HFFc6 (cell line): ENCODE results near the gene GALC. TPM values are rescaled to one million over a fixed set of nuclear protein-coding genes. Genes with fewer than 3 reads are reported as not detected.

Experiments
- DNase-seq: peaks from one replicate; pipeline ENCODE4 v3.0.0-alpha.2; 2018
- H3K27ac Mint-ChIP-seq: 2 replicates; pipeline ENCODE4 v1.8.0; 2020; ENCODE audit warnings: mild to moderate bottlenecking, mixed read lengths
- H3K27me3 Mint-ChIP-seq: 2 replicates; pipeline ENCODE4 v1.8.0; 2021; ENCODE audit warnings: mild to moderate bottlenecking, moderate library complexity, mixed read lengths; ENCODE audit not compliant: insufficient read depth
- H3K36me3 Mint-ChIP-seq: 2 replicates; pipeline ENCODE4 v1.8.0; 2021; ENCODE audit warnings: low read depth, mixed read lengths
- H3K4me1 Mint-ChIP-seq: 2 replicates; pipeline ENCODE4 v1.8.0; 2020; ENCODE audit warnings: low read depth, mixed read lengths
- H3K4me3 Mint-ChIP-seq: 2 replicates; pipeline ENCODE4 v1.8.0; 2020; ENCODE audit warnings: mild to moderate bottlenecking, moderate library complexity, mixed read lengths
- H3K9me3 Mint-ChIP-seq: 2 replicates; pipeline ENCODE4 v1.8.0; 2020; ENCODE audit warnings: mild to moderate bottlenecking, mixed read lengths
- CTCF ChIP-seq: fragments of 200-600 bp; sonication (generic); IDR thresholded peaks from 2 replicates; pipeline ENCODE4 v1.5.0; 2021; ENCODE audit warnings: antibody characterized with exemption, mild to moderate bottlenecking
- total RNA-seq, 6 experiments: library from RNA; stranded (reverse); fragmentation: NEBNext Ultra II Directional; extraction: Animal tissue kit (Norgen Biotek cat#: 25700); gene quantifications; 2 replicates in 1 of 6; 3 replicates in 5 of 6; pipeline ENCODE4 v1.2.3, GENCODE V29; 2021

Gene GALC
- total RNA-seq, 6 experiments from 2014 or later, result 9.3 to 11.8 (median 10.8) TPM

DNA sequence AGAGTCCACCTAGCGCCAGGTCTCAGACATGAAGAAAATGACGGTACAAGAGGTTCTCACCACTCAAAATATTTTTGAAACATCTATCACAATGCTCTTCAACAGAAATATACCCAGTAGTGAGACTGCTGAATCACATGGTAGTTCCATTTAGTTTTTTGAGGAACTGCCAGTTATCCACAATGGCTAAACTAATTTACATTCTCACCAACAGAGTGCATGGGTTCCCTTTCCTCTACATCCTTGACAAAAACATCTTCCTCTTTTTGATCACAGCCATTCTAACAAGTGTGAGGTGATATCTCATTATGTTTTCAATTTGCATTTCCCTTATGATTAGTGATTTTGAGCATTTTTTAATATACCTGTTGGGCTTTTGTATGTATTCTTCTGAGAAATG lies 6.3 kb upstream of the GALC start:
- Mint-ChIP-seq H3K9me3 (no peaks in the 10 kb centered on the region), H3K36me3 (no peaks in the 10 kb centered on the region), H3K27ac (no peak overlapping the region), H3K27me3 (no peaks in the 10 kb centered on the region), H3K4me1 (peaks cover 12% of the 10 kb centered on the region), H3K4me3 (no peak overlapping the region)
- DNase-seq, result no peak
- no peak for TF ChIP-seq CTCF

GRCh38 chr14:87998482-87998881 lies 5.5 kb upstream of the GALC start:
- Mint-ChIP-seq H3K27me3 (no peaks in the 10 kb centered on the region), H3K36me3 (no peaks in the 10 kb centered on the region)

GRCh38 chr14:87996291-87996592 lies 3.3 kb upstream of the GALC start:
- H3K36me3 Mint-ChIP-seq, result no peaks in the 10 kb centered on the region
- H3K27ac Mint-ChIP-seq, result peak overlapping the region; percentile 40; the same call in 1 of the 2 replicates
- peaks cover 22% of the 10 kb centered on the region for H3K4me1 Mint-ChIP-seq
- H3K9me3 Mint-ChIP-seq, result no peaks in the 10 kb centered on the region
- H3K4me3 Mint-ChIP-seq, result no peak overlapping the region
- no peak for TF ChIP-seq CTCF
- no peaks in the 10 kb centered on the region for H3K27me3 Mint-ChIP-seq
- no peak for DNase-seq

More at GRCh38 chr14:87998482-87998881, 5.5 kb upstream of the GALC start:
- TF ChIP-seq CTCF, result no peak
- no peak overlapping the region for H3K27ac Mint-ChIP-seq
- H3K9me3 Mint-ChIP-seq, result no peaks in the 10 kb centered on the region
- H3K4me3 Mint-ChIP-seq, result no peak overlapping the region
- DNase-seq, result no peak
- H3K4me1 Mint-ChIP-seq, result peaks cover 19% of the 10 kb centered on the region

DNA sequence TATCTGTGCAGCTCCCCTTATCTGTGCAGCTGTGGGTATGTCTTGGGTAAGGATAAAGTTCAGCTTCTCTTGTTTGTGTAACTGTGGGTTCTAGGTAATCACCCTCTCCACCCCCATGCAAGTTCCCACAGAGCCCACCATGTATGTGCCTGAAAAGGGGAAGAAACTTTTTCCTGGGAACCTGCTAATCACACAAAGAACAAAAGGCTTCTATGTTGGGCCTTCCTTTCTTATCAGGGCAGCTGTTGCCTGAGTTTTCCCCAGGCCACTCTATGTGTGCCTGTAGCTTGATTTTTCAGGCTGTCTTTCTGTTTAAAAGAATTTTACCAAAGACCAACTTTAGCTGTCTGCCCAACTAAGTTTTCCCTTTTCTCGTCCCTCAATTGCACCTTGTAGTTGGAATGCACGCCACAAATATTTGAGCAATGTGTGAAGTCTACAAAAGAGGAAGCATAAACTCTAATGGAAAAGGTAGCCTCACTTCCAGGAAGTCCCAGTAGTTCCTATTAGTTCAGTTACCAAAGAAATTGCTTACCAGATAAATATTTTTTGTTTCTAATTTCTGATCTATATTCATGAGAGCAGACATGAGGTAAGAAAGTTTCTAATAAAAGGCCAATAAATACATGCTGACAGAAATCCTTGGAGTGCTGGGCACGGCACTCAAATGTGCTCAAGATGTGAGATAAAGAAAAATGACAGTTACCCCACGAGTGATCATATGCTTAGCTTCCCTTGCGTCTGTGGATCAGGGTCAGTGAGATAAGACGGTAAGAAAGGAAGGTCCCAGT lies 2.7 kb upstream of the GALC start:
- no peak for TF ChIP-seq CTCF
- DNase-seq, result no peak
- no peaks in the 10 kb centered on the region for H3K27me3 Mint-ChIP-seq
- no peaks in the 10 kb centered on the region for H3K9me3 Mint-ChIP-seq
- H3K4me3 Mint-ChIP-seq, result no peak overlapping the region
- H3K36me3 Mint-ChIP-seq, result no peaks in the 10 kb centered on the region
- H3K27ac Mint-ChIP-seq, result peak overlapping the region; percentile 40; the same call in 1 of the 2 replicates
- peaks cover 22% of the 10 kb centered on the region for H3K4me1 Mint-ChIP-seq

GRCh38 chr14:87994974-87995373 lies 2.0 kb upstream of the GALC start:
- Mint-ChIP-seq H3K9me3 (no peaks in the 10 kb centered on the region), H3K4me3 (no peak overlapping the region), H3K4me1 (peaks cover 22% of the 10 kb centered on the region), H3K36me3 (no peaks in the 10 kb centered on the region), H3K27me3 (no peaks in the 10 kb centered on the region), H3K27ac (no peak overlapping the region)
- no peak for TF ChIP-seq CTCF
- no peak for DNase-seq
